Skeletal muscle satellite cell (primary cell): Measurements from ENCODE around the gene CNTD1.

ENCODE experiments used
- H3K27me3 ChIP-seq: 2 replicates; pipeline ENCODE4 v1.7.0; 2013; ENCODE audit warnings: low read length; ENCODE audit not compliant: control insufficient read depth, insufficient read depth
- H3K36me3 ChIP-seq: 2 replicates; pipeline ENCODE4 v1.7.0; 2013; ENCODE audit warnings: mild to moderate bottlenecking, control low read depth, low read length; ENCODE audit not compliant: insufficient read depth
- H3K4me1 ChIP-seq: 2 replicates; pipeline ENCODE4 v1.7.0; 2013; ENCODE audit warnings: low read length; ENCODE audit not compliant: control insufficient read depth, insufficient read depth
- H3K4me2 ChIP-seq: 2 replicates; pipeline ENCODE4 v1.7.0; 2013; ENCODE audit warnings: mild to moderate bottlenecking, low read length
- H3K4me3 ChIP-seq: 2 replicates; pipeline ENCODE4 v1.7.0; 2013; ENCODE audit warnings: low read length
- H3K9ac ChIP-seq: 2 replicates; pipeline ENCODE4 v1.7.0; 2013; ENCODE audit warnings: mild to moderate bottlenecking, low read depth, low read length, moderate library complexity
- H3K9me3 ChIP-seq: replicated peaks from 2 replicates; pipeline ENCODE4 v1.7.0; 2013; ENCODE audit warnings: mild to moderate bottlenecking, control low read depth, low read length

CNTD1 gene

GRCh38 chr17:42781639-42782165, 17.0 kb upstream of the CNTD1 start:
- peak overlapping the region; percentile 93 for H3K4me2 ChIP-seq
- peaks cover 50% of the 10 kb centered on the region for H3K4me1 ChIP-seq
- H3K9me3 ChIP-seq = no peaks in the 10 kb centered on the region
- H3K27me3 ChIP-seq = peaks cover 48% of the 10 kb centered on the region
- H3K9ac ChIP-seq = peak overlapping the region; percentile 80
- H3K4me3 ChIP-seq = peak overlapping the region; percentile 73
- H3K36me3 ChIP-seq = peaks cover 29% of the 10 kb centered on the region

- H3K4me3 ChIP-seq = peak overlapping the region; percentile 73
- H3K4me1 ChIP-seq = peaks cover 50% of the 10 kb centered on the region
- H3K9me3 ChIP-seq = no peaks in the 10 kb centered on the region
- peaks cover 29% of the 10 kb centered on the region for H3K36me3 ChIP-seq
- H3K9ac ChIP-seq = peak overlapping the region; percentile 28
- H3K4me2 ChIP-seq = peak overlapping the region; percentile 93
- H3K27me3 ChIP-seq = peaks cover 48% of the 10 kb centered on the region
Observed at GRCh38 chr17:42782166-42783061, 16.2 kb upstream of the CNTD1 start.

GRCh38 chr17:42783062-42783790, 15.4 kb upstream of the CNTD1 start:
- Histone ChIP-seq H3K9ac (peak overlapping the region; percentile 28), H3K4me3 (peak overlapping the region; percentile 73), H3K9me3 (no peaks in the 10 kb centered on the region), H3K4me1 (peaks cover 50% of the 10 kb centered on the region), H3K4me2 (peak overlapping the region; percentile 93), H3K27me3 (peaks cover 48% of the 10 kb centered on the region), H3K36me3 (peaks cover 23% of the 10 kb centered on the region)

GRCh38 chr17:42783791-42784138, 14.9 kb upstream of the CNTD1 start:
- H3K4me3 ChIP-seq = peak overlapping the region; percentile 49

GRCh38 chr17:42784409-42784808, 14.3 kb upstream of the CNTD1 start:
- Histone ChIP-seq H3K4me2 (peak overlapping the region; percentile 93), H3K9me3 (no peaks in the 10 kb centered on the region), H3K9ac (no peak overlapping the region), H3K36me3 (peaks cover 18% of the 10 kb centered on the region), H3K4me1 (peaks cover 50% of the 10 kb centered on the region), H3K27me3 (peaks cover 48% of the 10 kb centered on the region), H3K4me3 (no peak overlapping the region)

More at GRCh38 chr17:42783791-42784138, 14.9 kb upstream of the CNTD1 start:
- Histone ChIP-seq H3K9me3 (no peaks in the 10 kb centered on the region), H3K27me3 (peaks cover 48% of the 10 kb centered on the region), H3K4me1 (peaks cover 50% of the 10 kb centered on the region), H3K36me3 (peaks cover 23% of the 10 kb centered on the region), H3K4me2 (peak overlapping the region; percentile 93), H3K9ac (no peak overlapping the region)

- no peaks in the 10 kb centered on the region for H3K9me3 ChIP-seq
- H3K4me2 ChIP-seq = peak overlapping the region; percentile 93
- H3K9ac ChIP-seq = no peak overlapping the region
- peaks cover 45% of the 10 kb centered on the region for H3K4me1 ChIP-seq
- peaks cover 17% of the 10 kb centered on the region for H3K36me3 ChIP-seq
- H3K27me3 ChIP-seq = peaks cover 48% of the 10 kb centered on the region
- H3K4me3 ChIP-seq = no peak overlapping the region
Observed at GRCh38 chr17:42784811-42785592, 13.7 kb upstream of the CNTD1 start.

GRCh38 chr17:42787266-42787665, 11.4 kb upstream of the CNTD1 start:
- Histone ChIP-seq H3K36me3 (peaks cover 17% of the 10 kb centered on the region), H3K9me3 (no peaks in the 10 kb centered on the region), H3K4me2 (no peak overlapping the region), H3K9ac (no peak overlapping the region), H3K4me3 (no peak overlapping the region), H3K27me3 (peaks cover 34% of the 10 kb centered on the region), H3K4me1 (peaks cover 30% of the 10 kb centered on the region)

- no peaks in the 10 kb centered on the region for H3K4me1 ChIP-seq
- no peaks in the 10 kb centered on the region for H3K9me3 ChIP-seq
- H3K9ac ChIP-seq = no peak overlapping the region
- H3K27me3 ChIP-seq = no peaks in the 10 kb centered on the region
- H3K4me3 ChIP-seq = no peak overlapping the region
- no peak overlapping the region for H3K4me2 ChIP-seq
- H3K36me3 ChIP-seq = peaks cover 14% of the 10 kb centered on the region
Observed at GRCh38 chr17:42791948-42792347, 6.7 kb upstream of the CNTD1 start.

GRCh38 chr17:42792545-42792944, 6.1 kb upstream of the CNTD1 start:
- Histone ChIP-seq H3K36me3 (peaks cover 14% of the 10 kb centered on the region), H3K4me1 (peaks cover 4% of the 10 kb centered on the region), H3K4me2 (no peak overlapping the region), H3K27me3 (no peaks in the 10 kb centered on the region), H3K9ac (no peak overlapping the region), H3K4me3 (no peak overlapping the region), H3K9me3 (no peaks in the 10 kb centered on the region)

GRCh38 chr17:42795061-42795460, 3.6 kb upstream of the CNTD1 start:
- H3K36me3 ChIP-seq = peaks cover 6% of the 10 kb centered on the region
- no peaks in the 10 kb centered on the region for H3K9me3 ChIP-seq
- no peak overlapping the region for H3K9ac ChIP-seq
- H3K4me2 ChIP-seq = no peak overlapping the region
- H3K4me1 ChIP-seq = peaks cover 12% of the 10 kb centered on the region
- no peaks in the 10 kb centered on the region for H3K27me3 ChIP-seq
- no peak overlapping the region for H3K4me3 ChIP-seq

GRCh38 chr17:42795465-42795864, 3.2 kb upstream of the CNTD1 start:
- peaks cover 6% of the 10 kb centered on the region for H3K36me3 ChIP-seq
- H3K4me3 ChIP-seq = no peak overlapping the region
- H3K4me2 ChIP-seq = no peak overlapping the region
- H3K9ac ChIP-seq = no peak overlapping the region
- H3K4me1 ChIP-seq = peaks cover 12% of the 10 kb centered on the region
- H3K9me3 ChIP-seq = no peaks in the 10 kb centered on the region
- H3K27me3 ChIP-seq = no peaks in the 10 kb centered on the region
